Spleen (tissue), 11 donors: ENCODE data around the gene ADAMTS17. TPM values are rescaled to one million over a fixed set of nuclear protein-coding genes. Genes with fewer than 3 reads are reported as not detected.

ENCODE experiments used
- DNase-seq: peaks from one replicate; pipeline ENCODE4 v3.0.0-alpha.2; 2020
- H3K27ac ChIP-seq, 8 donors: fragments of 200-600 bp; sonication (generic) in 7 of 8; 1 replicate in 4 of 8; 2 replicates in 4 of 8; pipeline versions ENCODE4 v1.5.0 to v1.8.0; 2016 to 2021; ENCODE audit warnings: inconsistent platforms in 4 of 8, mild to moderate bottlenecking in 4 of 8, moderate library complexity in 1 of 8
- H3K27me3 ChIP-seq, 7 donors: fragments of 200-600 bp; sonication (generic) in 6 of 7; replicated peaks in 1 of 7; 1 replicate in 4 of 7; 2 replicates in 3 of 7; pipeline versions ENCODE4 v1.5.0 to v1.8.0; 2016 to 2021; ENCODE audit warnings: inconsistent platforms in 3 of 7, mild to moderate bottlenecking in 1 of 7
- H3K36me3 ChIP-seq, 6 donors: fragments of 200-600 bp; sonication (generic) in 5 of 6; 1 replicate in 4 of 6; 2 replicates in 2 of 6; pipeline versions ENCODE4 v1.5.0 to v1.8.0; 2016 to 2021; ENCODE audit warnings: inconsistent platforms in 2 of 6
- H3K4me1 ChIP-seq, 6 donors: fragments of 200-600 bp; sonication (generic) in 5 of 6; 1 replicate in 3 of 6; 2 replicates in 3 of 6; pipeline versions ENCODE4 v1.5.0 to v1.8.0; 2016 to 2021; ENCODE audit warnings: inconsistent platforms in 3 of 6
- H3K4me3 ChIP-seq, 8 donors: fragments of 200-600 bp; sonication (generic) in 7 of 8; 1 replicate in 4 of 8; 2 replicates in 4 of 8; pipeline versions ENCODE4 v1.5.0 to v1.8.0; 2016 to 2021; ENCODE audit warnings: inconsistent platforms in 4 of 8, mild to moderate bottlenecking in 4 of 8, moderate library complexity in 2 of 8
- H3K9me3 ChIP-seq, 8 donors: fragments of 200-600 bp; sonication (generic) in 7 of 8; 1 replicate in 4 of 8; 2 replicates in 4 of 8; pipeline versions ENCODE4 v1.5.0 to v1.8.0; 2016 to 2021; ENCODE audit warnings: inconsistent platforms in 4 of 8
- POLR2A ChIP-seq, 3 donors: fragments of 450-650 bp; IDR thresholded peaks; one replicate each; pipeline ENCODE4 v1.5.1; 2017; ENCODE audit warnings: antibody characterized with exemption in 3 of 3, mild to moderate bottlenecking in 1 of 3
- POLR2AphosphoS5 ChIP-seq, 3 donors: sonication (generic); formaldehyde crosslinking; IDR thresholded peaks; one replicate each; pipeline ENCODE4 v1.5.1; 2017; ENCODE audit warnings: antibody characterized with exemption in 3 of 3
- WGBS, 5 donors: extraction: QIAGEN DNeasy Blood & Tissue Kit in 3 of 5; methylation state at CpG; one replicate each; pipeline versions ENCODE4 v1.1.5 to v1.1.7; 2013 to 2018; 5-methylcytosine and 5-hydroxymethylcytosine counted together
- intact Hi-C: fragments of 100-400 bp; cut with DNase I; formaldehyde crosslinking; loops from one replicate; pipeline ENCODE4 v1.15.0; 2023; ENCODE audit warnings: low total_unique reads
- polyA plus RNA-seq, 3 donors: library from polyadenylated mRNA; stranded (reverse); fragments of 200-250 nt; gene quantifications; one replicate each; pipeline ENCODE4 v1.2.1, GENCODE V29; 2013
- total RNA-seq, 7 donors: library from RNA; depleted of rRNA in 3 of 7; stranded (reverse); fragments of >200 nt in 3 of 7; fragmentation: NEBNext Ultra II Directional in 4 of 7; extraction: Animal tissue kit (Norgen Biotek cat#: 25700) in 4 of 7; gene quantifications; one replicate each; pipeline versions ENCODE4 v1.1.0 to v1.2.1, GENCODE V29; 2016 to 2021
- TF ChIP-seq, protein P1 (sequence below), 11 experiments: fragments of 200-600 bp in 7 of 11; fragments of 450-650 bp in 4 of 11; sonication (generic) in 4 of 11; IDR thresholded peaks in 8 of 11; conservative IDR thresholded peaks in 3 of 11; 1 replicate in 7 of 11; 2 replicates in 4 of 11; pipeline versions ENCODE4 v1.4.0 to v1.8.0; 2016 to 2021; ENCODE audit warnings: antibody characterized with exemption in 11 of 11, inconsistent platforms in 4 of 11, mild to moderate bottlenecking in 1 of 11
- donor health status: healthy with polysubstance abuse.
- donor health status: DM: no; HTN: no; CAD: no; lungs with moderate emphysema.
- donor health status: DM: no; HTN: no; CAD: no.
- donor health status: Bipolar disorder and iron deficiency.
- donor health status: healthy.
- donor health status: DM: no; HTN: no; CAD: no.
- donor health status: DM: yes; HTN: yes; CAD: no.

ADAMTS17 gene
- total and polyA plus RNA-seq, 10 donors = 0.21 to 13.2 (median 5.8) TPM

GRCh38 chr15:100308608-100309007 lies 33.2 kb downstream of the ADAMTS17 start:
- Histone ChIP-seq H3K4me1 (no peaks in the 10 kb centered on the region), H3K27me3 (peaks cover 0 to 16% (median 0%) of the 10 kb centered on the region in 7 donors), H3K27ac (no peak overlapping the region), H3K36me3 (no peaks in the 10 kb centered on the region), H3K9me3 (no peaks in the 10 kb centered on the region), H3K4me3 (no peak overlapping the region)
- intact Hi-C loops = no loop called here
- TF ChIP-seq, protein P1, sequence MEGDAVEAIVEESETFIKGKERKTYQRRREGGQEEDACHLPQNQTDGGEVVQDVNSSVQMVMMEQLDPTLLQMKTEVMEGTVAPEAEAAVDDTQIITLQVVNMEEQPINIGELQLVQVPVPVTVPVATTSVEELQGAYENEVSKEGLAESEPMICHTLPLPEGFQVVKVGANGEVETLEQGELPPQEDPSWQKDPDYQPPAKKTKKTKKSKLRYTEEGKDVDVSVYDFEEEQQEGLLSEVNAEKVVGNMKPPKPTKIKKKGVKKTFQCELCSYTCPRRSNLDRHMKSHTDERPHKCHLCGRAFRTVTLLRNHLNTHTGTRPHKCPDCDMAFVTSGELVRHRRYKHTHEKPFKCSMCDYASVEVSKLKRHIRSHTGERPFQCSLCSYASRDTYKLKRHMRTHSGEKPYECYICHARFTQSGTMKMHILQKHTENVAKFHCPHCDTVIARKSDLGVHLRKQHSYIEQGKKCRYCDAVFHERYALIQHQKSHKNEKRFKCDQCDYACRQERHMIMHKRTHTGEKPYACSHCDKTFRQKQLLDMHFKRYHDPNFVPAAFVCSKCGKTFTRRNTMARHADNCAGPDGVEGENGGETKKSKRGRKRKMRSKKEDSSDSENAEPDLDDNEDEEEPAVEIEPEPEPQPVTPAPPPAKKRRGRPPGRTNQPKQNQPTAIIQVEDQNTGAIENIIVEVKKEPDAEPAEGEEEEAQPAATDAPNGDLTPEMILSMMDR (IDR thresholded peaks at IDR 0.05 in 8 of 11, conservative IDR thresholded peaks at IDR 0.05 in 3 of 11) = no peak
- no peak for TF ChIP-seq POLR2A (IDR thresholded peaks at IDR 0.05)
- WGBS, 5 donors = 73 to 86% (median 78%) methylated on average over 4 of the region's 4 CpGs
- DNase-seq = no peak

GRCh38 chr15:100308213-100308600 lies 33.6 kb downstream of the ADAMTS17 start:
- Histone ChIP-seq H3K4me1 (no peaks in the 10 kb centered on the region), H3K27ac (no peak overlapping the region), H3K27me3 (peaks cover 0 to 16% (median 0%) of the 10 kb centered on the region in 7 donors), H3K4me3 (no peak overlapping the region), H3K36me3 (no peaks in the 10 kb centered on the region), H3K9me3 (no peaks in the 10 kb centered on the region)
- 29 to 39% (median 33%) methylated on average over 7 of the region's 7 CpGs for WGBS, 5 donors
- intact Hi-C loops = no loop called here
- TF ChIP-seq, protein P1 (IDR thresholded peaks at IDR 0.05 in 8 of 11, conservative IDR thresholded peaks at IDR 0.05 in 3 of 11) = no peak
- TF ChIP-seq POLR2AphosphoS5 (IDR thresholded peaks at IDR 0.05) = no peak
- no peak for TF ChIP-seq POLR2A (IDR thresholded peaks at IDR 0.05)
- no peak for DNase-seq

DNA sequence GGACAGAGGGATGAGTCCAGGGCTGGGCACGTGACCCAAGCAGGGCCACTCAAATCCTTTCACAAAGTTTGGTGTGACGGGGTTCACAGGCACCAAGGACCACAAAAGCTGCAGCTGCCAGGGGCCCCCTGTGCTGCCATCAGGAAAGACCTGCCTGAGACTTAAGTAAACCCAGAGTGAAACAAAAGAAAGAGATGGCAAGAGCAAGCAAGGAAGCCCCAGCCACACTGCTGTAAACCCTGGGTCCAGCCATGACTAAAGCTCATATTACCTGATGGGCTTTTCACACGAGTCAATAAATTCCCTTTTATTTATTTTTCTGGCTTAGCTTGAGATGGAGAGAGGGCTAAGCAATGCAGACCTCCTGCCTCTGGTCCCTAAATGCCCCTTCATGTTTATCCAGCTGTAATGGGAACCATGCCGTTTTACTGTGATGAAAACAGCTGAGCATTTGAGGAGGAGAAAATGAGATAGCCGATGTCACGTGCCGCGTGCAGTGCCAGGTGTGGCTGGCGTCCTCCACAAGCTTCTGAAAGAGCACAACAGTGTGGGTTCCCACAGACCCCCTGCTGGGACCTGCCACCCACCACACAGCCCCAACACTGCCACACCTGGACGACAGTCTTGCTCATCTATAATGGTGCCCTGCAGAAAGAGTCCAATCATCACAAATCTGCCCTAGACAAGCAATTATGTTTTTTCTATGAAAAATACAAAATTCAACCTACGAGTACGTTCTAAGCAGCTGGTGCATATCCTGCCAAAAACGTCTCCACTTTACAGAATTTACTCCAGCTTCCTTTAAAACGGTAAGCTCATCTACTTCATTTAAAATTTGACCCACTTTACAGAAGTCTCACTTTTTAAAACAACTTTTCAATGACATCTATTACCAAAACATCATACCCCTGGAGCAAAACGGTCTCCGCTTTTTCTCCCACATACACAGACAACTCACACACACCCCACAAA lies 34.2 kb downstream of the ADAMTS17 start:
- Histone ChIP-seq H3K4me3 (no peak overlapping the region), H3K9me3 (no peaks in the 10 kb centered on the region), H3K4me1 (no peaks in the 10 kb centered on the region), H3K27ac (no peak overlapping the region), H3K36me3 (no peaks in the 10 kb centered on the region), H3K27me3 (peaks cover 0 to 16% (median 0%) of the 10 kb centered on the region in 7 donors)
- TF ChIP-seq POLR2AphosphoS5 (IDR thresholded peaks at IDR 0.05) = no peak
- TF ChIP-seq, protein P1 (IDR thresholded peaks at IDR 0.05 in 8 of 11, conservative IDR thresholded peaks at IDR 0.05 in 3 of 11) = no peak
- no peak for TF ChIP-seq POLR2A (IDR thresholded peaks at IDR 0.05)
- intact Hi-C loops = no loop called here
- no peak for DNase-seq
- 72 to 76% (median 74%) methylated on average over 16 of the region's 16 CpGs for WGBS, 5 donors

GRCh38 chr15:100306098-100306497 lies 35.7 kb downstream of the ADAMTS17 start:
- Histone ChIP-seq H3K27ac (no peak overlapping the region), H3K36me3 (no peaks in the 10 kb centered on the region), H3K9me3 (peaks cover 0 to 12% (median 8%) of the 10 kb centered on the region in 8 donors), H3K4me3 (no peak overlapping the region), H3K27me3 (peaks cover 0 to 13% (median 0%) of the 10 kb centered on the region in 7 donors), H3K4me1 (no peaks in the 10 kb centered on the region)
- 89 to 95% (median 90%) methylated on average over 5 to 8 of the region's 8 CpGs for WGBS, 5 donors
- TF ChIP-seq POLR2AphosphoS5 (IDR thresholded peaks at IDR 0.05) (no peak), POLR2A (IDR thresholded peaks at IDR 0.05) (no peak)
- TF ChIP-seq, protein P1 (IDR thresholded peaks at IDR 0.05 in 8 of 11, conservative IDR thresholded peaks at IDR 0.05 in 3 of 11) = no peak
- intact Hi-C loops = no loop called here
- DNase-seq = no peak
